Esophagus mucosa (tissue), 1 donor: Measurements from ENCODE around the gene UBR2. TPM values are rescaled to one million over a fixed set of nuclear protein-coding genes. Genes with fewer than 3 reads are reported as not detected.

ENCODE experiments used
- ATAC-seq: fragments of 200-7000 bp; cut with Tn5 transposase; one replicate; pipeline ENCODE4 v1.9.1; 2020
- total RNA-seq: library from RNA; stranded (reverse); gene quantifications from one replicate; pipeline ENCODE4 v1.2.4, GENCODE V29; 2023
- donor health status: DM: yes; HTN: yes; CAD: no.

Gene UBR2
- total RNA-seq, result 15.0 TPM

DNA sequence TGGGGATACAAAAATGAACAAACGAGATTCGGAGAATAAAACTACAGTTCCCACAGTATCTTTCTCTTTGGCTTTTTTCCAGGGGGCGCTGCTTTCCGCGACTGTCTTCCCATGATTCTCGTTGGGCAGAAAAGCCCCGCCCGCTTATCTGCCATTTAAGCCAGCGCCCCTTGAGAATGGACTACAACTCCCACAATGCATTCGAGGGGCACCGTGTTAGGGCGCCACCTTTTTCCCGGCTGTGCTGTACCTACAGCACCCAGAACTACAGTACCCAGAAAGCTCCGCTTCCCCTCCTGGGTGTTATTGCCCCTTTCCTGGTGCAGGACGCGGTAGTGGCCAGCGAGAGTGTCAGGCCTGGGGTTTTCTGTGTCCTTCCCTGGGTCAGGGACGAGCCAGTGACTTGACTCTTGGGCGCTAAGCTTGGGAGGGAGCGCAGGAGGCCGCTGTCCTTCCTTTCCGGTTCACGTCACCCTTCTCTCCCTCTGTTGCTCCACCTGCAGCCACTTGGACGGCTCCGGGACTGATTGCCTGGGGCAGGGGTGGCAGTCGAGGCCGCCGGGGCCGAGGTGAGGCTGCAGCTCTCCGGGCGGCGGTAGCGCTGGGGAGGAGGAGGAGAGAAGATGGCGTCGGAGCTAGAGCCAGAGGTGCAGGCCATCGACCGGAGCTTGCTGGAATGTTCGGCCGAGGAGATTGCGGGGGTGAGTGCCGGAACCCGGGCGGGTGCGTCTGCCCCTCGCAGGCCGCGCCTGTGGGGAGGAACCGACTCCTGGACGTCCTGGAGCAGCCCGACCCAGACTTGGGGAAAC is at the start of gene UBR2:
TSS of gene UBR2 (plus strand) at position 333 of the 809 bp plus-strand sequence. CDS start at position 624, 291 bp downstream.
- peak; percentile 97 for ATAC-seq

DNA sequence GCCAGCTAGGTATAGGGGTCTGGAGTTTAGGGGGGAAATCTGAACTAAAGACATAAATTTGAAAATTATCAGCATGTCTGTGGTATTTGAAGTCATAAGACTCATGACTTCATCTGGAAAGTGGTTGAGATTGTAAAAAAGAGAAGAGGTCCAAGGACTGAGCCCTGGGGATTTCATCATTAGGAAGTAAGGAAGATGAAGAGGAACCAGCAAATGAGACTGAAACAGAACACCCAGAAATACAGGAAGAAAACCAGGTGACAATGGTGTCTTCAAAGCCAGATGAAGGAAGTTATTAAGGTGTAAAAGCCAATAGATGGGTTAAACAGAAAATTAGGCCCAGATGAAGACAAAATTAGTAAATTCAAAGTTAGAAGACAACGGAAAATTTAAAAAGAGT is 49.1 kb upstream of the UBR2 start:
- ATAC-seq, result no peak

DNA sequence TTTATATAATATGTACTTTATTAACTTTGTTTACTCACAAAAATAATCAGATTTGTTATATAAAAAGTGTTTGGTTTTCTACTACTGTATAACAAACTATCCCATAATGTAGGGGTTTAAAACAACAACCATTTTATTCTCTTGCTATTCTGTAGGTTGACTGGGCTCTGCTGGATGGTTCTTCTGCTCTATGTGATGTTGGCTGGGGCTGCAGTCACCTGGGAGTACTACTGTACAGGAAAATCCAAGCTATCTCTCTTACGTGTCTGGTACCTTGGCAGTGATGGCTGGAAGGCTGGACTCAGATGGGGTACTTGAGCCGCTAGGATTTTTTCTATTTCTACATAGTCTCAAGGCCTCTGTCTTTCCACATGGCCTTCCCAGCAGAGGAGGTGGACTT is 44.0 kb upstream of the UBR2 start:
- ATAC-seq, result no peak

DNA sequence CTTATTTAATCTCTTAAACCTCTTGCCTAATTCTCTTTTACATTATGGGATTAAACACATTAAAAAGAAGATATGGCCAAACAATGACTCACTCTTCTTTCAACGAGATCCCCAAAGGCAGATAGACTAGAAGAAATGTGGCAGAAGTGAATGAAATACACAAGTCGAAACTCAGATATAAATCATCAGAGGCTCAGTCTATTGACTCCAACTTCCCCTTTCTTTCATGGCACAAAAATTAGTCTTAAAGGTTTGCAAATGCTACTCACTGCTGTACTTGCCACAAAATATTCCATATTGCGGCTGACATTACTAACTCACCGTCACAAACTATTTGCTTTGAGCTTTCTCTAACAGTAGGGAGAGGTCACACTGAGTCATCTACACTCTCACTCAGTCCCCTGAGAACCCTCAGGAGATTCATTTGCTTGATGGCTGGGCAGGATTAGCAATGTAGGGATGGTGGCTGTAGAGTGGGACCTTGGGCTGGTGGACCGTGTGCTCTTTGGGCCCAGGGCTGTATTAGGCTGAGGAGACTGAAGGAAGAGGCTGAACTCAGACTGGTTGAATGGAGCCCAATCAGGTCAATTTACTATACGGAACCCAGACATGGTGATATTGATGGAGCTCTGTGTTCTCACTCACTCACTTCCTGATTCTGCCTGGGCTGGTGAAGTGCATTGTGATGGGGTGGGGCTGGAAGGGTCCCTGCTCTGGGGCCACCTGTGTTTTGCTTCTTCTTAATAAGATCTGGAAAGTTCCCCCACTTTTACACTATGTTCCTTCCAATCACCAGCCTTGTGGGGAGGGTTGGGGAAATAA is 42.8 kb upstream of the UBR2 start:
- ATAC-seq, result peak; percentile 91

DNA sequence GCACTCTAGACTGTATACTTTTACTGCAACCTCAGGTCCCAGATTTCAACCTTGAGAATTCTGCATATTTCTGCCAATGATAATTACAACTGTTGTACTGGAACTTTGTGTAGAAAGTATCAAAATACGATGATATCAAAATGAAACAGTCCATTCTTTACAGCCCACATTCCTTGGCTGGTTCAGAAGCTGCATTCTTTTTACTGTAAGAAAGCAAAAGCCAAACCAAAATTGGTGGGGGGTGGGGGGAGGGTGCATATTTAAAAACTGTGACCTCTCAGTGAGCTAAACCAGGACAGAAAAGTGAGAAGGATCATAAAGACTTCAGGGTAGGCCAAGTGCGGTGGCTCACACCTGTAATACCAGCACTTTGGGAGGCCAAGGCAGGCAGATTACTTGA is 41.8 kb upstream of the UBR2 start:
- no peak for ATAC-seq

DNA sequence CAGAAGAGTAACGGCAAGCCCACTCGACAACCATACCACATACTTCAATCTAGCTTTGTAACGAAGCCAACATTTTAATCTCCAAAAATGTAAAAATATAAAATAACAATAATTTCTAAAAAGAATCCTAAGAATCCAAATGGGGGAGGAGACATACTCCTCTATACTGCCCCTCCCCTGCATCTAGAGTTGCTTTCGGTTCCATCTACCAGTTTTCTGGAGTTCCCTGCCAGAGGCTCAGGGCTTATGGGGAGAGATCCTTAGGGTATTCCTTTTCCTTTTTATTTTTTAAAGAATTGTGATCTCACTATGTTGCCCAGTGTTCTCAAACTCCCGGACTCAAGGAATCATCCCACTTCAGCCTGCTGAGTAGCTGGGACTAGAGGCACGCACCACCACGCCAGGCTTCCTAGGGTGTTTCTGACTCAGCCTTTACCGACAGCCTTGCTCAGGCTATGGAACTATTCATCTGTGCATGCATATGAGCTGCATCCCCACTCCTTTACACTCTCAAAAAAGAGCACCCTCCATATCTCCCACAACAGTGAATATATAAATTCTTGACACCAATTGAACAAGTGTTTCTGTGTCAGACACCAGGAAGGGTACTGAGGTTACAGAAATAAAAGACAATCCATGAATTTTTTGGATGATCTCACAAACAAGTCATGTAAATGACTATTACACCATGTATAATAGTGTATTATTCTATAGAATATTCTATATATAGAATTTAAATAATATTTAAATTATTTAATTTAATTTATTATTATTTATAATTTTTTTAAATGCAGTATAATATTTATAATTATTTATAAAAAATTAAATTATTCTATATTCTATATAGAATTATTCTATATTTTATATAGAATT is 40.7 kb upstream of the UBR2 start:
- ATAC-seq, result no peak

DNA sequence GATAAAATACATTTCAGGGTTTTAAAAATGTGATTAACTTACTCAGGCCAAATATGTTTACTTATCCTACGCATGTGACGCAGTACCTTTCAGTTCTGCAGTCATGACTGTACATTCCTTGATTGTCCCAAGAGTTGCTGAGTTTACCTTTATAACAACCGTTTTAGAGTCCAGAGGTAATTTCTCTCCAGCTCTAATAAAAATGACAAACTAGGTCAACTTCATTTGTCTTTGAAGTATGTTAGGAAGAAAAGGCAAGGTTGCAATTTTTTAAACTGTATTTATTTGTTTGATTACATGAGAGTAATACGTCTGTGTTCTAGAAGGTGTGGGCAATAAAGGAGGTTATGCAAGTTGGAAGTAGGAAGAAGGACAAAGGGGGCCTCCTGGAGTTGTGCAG is 38.6 kb upstream of the UBR2 start:
- ATAC-seq, result no peak

DNA sequence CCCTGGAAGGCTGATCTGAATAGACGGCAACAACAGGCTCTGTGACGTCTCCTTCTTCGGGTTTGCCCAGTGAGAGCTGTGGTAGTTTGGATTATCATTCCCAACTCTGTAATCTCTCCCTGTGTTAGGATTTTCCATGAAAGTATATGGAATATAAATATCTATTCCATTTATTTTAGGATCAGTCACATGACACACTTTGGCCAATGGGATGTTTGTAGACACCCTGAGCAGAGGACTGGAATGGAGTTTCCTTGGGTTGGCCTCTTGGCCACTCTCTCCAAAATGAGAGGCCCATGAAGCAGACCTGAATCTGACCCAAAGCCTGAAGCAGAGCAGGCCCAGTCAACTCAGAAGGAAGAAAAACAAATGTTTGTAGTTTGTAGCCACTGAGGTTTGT is 37.2 kb upstream of the UBR2 start:
- ATAC-seq, result no peak

DNA sequence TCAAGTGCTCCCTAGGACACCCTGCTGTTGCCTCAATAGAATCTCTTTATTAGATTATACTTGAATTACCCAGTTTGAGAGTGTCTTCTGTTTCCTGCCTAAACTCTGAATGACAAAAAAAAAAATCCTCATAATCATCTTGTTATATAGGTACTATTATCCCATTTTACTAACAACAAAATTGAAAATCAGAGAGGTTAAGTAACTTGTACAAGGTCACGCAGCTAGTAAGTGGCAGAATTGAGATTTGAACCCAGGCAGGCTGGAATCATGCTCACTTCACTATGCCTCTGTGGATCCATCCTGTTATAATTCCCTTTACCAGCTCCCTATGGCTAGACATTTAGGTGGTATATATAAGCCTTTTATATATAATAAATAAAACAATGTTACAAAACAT is 36.6 kb upstream of the UBR2 start:
- no peak for ATAC-seq

DNA sequence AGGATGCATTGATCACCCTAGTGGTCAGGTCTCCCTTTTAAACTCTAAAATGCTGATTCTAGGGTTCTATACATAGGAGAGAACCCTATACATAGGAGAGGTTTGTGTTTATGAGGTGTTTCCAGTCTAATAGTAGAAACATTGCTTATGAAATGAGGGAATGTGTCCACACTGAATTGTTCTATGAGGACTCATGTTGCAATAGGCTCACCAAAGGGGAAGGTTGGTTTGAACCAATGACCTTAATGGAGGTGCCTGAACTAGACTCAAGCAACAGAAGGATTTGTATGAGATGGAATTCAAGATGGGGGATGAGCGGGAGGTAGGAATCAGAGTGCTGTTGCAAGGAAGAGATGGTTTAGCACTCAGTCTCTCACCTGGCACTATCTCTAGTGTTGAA is 33.5 kb upstream of the UBR2 start:
- no peak for ATAC-seq

DNA sequence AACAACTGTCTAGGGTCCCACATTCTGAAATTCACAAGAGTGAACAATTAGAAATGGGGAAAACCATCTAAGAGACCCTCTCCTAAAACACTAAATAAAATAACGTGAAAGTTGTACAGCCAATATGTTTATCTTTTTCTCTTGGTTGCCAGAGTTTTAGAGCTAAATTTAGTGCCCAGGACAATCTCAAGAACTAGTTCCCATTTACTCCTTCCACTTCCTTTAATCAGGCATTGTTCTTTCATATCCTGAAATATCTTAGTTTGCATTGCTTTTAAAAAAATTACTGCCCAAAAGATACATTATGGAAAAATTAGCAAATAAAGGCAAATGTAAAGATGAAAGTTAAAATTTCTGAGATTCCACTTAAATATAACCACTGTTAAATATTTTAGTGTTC is 33.1 kb upstream of the UBR2 start:
- no peak for ATAC-seq

DNA sequence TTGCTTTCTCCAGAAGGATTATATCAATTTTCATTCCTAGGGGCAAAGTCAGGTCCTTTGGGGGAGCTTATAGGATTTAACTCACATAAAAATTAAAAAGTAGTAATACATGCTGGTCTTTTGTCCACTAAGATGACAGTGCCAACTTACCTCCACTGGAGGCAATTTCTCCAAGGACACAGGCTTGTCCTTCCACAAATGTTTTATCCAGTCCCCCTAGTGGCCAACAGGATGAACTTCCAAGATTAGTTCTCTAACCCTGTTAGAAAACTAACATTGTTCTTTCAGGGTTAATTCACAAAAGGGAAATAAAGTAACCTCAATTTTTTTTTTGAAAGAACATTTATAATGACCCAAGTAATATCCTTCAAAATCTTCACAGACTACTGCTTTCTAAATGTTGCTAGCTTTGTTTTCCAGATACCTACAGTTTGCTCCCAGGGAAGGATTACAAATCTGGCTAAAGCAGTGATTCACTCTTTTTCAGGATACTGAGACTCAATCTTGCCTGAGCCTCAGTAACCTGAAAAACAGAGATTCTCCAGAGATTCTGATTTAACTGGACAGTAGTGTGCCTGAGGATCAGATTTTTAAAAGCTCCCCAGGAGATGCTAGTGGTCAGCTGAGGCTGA is 31.7 kb upstream of the UBR2 start:
- ATAC-seq, result peak; percentile 57

DNA sequence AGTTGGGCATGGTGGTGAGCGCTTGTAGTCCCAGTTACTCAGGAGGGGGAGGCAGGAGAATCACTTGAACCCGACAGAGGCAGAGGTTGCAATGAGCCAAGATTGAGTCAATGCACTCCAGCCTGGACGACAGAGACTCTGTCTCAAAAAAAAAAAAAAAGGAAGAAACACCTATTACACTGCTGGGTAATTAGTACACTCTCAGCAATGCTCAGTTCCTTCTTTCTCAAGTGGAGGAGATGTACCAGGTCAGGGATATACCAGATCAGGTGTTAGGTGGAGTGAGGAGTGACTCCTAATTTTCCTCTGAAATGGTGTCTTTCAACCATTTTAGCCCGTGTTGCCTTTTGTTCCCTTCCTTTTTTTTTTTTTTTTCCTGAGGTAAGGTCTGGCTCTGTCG is 30.0 kb upstream of the UBR2 start:
- no peak for ATAC-seq

DNA sequence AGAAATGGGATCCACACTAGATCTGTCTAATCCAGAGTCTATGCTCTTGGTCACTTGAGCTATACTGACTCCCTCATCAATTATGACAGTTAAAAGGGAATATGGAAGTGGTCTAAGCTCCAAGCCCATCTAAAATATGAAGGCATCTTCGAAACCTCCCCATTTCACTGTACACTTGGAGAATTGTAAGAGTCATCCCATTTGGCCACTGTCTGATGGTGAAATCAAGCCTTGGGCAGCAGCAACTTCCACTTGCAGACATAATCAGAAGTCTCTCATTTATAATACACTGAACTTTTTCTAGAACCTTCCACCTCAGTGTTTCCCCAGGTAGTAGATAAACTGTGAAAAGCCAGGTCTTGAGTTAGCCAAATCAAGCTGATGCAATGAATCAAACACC is 26.3 kb upstream of the UBR2 start:
- no peak for ATAC-seq

DNA sequence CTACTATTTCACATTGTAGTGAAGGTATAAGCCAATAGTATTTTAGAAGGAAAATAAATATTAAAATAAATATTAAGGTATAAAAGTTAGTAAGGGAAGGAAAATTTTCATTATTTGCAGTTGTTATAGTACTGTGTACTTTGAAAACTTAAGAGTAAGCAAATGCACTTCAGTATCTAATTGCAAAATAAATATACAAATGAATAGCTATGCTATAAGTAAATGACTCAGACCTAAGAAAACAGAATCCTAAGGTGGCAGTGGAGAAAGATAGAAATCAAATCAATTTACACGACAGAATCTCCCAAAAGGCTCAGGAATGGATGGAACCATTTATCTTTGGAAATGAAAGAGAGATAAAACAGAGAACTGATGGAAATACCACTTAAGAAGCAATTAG is 24.7 kb upstream of the UBR2 start:
- ATAC-seq, result no peak

DNA sequence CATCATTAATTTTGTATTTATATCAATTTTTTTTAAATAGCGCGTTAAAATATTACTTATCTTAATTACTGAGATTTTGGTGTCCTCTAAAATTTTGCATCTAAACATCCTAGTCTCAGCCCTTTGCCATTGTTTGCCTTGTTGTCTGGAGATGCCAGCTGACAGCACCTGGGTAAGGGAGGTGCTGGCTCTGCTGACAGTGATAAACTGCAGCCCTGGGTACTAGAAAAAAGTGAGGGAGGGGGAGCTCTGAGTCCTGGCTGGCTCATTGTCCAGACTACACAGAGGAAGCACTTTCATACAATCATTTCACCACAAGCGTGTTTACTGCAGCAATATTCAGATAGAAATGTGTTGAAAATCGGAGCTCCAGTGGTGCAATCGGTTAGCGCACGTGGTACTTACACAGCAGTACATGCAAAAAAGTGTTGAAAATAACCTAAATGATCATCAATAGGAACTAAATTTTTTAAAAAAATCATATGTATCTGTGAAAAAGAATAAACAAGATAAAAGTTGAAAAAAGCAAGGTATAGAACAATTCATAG is 18.5 kb upstream of the UBR2 start:
- no peak for ATAC-seq

DNA sequence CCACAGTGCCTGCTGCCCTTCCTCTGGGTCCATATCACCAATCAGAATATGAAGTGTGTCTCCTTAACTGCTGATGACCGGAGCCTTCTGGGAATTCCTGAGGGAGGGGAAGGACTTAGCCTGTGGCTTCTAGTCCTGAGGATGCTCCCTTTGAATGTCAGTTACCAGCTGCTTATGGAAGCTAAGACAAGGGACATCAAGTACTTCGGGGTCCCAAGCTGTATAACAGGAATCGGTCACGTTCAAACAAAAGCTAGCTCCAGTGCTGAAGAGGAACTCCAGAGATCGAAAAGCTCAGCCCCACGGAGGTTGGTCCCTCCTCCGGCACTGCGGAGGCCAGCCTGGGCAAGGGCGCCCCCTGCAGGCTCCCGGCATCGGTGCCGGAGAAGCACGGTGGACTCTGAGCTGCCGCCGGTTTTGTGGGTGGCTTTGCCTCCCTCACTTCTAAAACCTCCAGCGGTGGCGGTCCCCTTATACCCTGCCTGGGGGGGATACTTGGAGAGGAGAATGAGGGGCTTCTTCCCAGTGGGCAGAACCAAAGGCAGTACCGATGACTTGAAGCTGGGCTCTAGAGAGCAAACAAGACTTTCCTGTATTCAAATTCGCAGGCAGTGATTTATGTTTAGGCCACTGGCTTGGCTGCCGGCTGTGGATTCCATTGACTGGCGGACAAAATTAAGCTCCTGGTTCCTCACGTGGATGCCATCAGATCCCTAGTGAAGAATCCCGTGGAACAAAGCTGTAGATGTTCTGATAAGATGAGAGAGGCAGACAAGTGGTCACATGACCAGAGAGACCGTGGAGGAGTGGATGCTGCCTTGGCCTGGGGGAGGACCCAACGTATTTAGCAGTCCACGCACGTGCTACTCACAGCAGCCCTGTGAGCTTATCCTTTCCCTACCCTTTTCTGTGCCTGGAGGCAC is 16.2 kb upstream of the UBR2 start:
- peak; percentile 98 for ATAC-seq

DNA sequence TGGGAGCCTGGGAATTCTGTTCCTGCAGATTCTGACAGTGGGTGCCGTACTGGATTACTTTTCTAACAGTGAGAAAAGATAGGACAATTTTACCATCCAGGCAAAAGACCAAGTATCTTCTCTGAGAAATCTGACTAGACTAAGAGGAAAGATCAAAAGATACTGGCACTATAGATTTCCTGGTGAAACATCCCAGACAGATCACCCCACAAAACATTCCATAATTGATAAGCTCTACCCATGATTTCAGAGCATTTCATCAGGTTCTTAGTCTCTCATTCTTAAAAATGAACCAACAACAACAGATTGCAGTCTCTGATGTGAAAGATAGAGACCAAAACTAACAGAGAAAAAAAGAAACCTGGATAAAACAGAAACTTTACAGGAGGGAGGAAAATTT is 13.6 kb upstream of the UBR2 start:
- ATAC-seq, result no peak

DNA sequence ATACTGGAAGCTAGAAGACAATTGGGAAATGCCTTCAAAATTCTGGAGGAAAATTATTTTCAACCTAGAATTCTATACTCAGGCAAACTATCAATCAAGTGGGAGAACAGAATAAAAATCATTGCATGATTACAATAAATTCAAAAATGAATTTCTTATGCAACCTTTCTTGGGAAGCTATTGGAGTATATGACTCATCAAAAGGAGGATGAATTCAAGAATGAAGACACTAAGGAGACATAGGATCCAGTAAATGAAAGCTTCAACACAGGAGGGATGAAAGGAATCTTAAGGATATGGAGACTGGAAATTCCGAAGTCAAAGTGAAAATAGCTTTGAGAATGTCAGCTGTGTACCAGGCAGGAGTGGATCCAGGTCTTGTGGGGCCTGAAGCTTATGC is 12.6 kb upstream of the UBR2 start:
- no peak for ATAC-seq

DNA sequence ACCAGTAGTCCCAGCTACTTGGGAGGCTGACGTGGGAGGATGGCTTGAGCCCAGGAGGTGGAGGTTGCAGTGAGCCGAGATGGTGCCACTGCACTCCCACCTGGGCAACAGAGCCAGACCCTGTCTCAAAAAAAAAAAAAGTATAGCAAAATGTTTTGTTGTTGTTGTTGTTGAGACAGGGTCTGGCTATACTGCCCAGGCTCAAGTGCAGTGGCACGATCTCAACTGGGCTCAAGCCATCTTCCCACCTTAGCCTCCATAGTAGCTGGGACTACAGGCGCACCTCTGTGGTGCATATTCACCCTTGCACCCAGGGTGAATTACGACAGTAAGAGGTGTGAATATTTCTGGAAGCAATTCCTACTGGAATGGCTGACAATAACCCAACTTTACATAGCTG is 11.4 kb upstream of the UBR2 start:
- ATAC-seq, result no peak
